ENCODE results near the gene SLC24A4.

Gene SLC24A4

DNA sequence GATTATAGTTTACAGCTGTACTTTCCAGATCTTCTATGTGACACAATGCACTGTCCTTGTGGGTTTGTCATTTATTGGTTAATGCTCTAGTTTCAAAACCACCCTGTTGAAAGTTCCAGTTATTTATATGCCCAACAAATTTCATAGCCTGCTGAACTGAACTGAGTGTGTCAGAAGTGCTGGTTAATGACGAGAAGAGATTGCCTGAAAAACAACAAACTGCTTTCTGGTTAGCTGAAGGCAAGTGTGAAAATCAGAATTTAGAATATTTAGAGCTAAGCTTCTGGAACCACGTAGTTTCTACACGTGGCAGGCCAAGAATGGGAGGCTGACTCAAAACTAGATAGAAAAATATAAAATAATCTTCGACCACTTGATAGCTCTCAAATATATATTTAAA is 171.5 kb downstream of the SLC24A4 start:
- in situ Hi-C loops (cut with MboI; ENCODE audit: low sequenced_read_pairs), result no loop called here

DNA sequence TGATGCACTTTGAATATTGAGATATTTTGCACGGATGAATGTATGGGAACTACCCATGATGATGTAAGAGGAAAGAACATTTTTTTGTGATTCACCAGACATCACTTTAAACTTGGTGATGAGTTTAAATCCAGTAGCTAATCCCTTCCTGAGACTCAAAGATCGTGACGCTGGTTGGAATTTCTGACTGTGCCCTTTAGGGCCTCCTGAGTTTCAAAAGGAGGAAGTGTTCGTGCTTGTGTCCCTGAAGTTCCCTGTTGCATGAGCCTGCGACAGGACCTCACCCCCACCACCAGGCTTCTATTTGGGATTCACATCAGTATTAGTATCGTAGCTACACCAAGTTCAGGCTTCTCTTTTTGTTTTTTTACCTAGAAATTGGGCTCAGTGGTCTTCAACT is 172.1 kb downstream of the SLC24A4 start:
- in situ Hi-C loops (cut with MboI; ENCODE audit: low sequenced_read_pairs), result no loop called here

DNA sequence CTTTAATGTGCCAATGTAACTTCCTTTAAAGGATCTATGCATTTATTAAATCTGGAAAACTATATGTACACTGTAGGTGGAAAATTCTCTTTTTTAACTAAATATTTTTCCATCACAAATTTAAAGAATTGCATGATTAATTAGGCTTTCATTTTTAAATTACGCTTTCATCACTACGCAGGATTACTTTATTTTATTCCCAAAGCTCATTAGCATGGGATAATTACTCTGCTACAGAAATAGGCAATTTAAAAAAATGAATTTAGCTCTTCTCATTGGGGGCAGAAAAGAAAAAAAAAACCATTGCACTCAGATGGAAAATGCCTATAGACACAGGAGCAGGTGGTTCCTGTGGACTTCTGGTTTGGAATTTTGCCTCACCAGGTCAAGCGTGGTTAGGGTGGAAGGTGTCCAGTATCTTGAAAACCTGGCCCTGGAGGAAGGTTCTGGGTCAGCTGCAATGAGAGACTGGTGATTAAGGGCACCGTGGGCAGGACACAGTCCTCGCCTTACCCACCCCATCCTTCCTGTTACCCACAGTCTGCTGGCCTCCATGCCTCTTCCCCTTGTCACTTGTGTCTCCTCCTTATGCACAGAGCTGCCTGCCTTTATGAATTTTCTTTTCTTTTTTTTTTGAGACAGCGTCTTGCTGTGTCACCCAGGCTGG is 173.4 kb downstream of the SLC24A4 start:
- in situ Hi-C loops (cut with MboI; ENCODE audit: low sequenced_read_pairs), result no loop called here

DNA sequence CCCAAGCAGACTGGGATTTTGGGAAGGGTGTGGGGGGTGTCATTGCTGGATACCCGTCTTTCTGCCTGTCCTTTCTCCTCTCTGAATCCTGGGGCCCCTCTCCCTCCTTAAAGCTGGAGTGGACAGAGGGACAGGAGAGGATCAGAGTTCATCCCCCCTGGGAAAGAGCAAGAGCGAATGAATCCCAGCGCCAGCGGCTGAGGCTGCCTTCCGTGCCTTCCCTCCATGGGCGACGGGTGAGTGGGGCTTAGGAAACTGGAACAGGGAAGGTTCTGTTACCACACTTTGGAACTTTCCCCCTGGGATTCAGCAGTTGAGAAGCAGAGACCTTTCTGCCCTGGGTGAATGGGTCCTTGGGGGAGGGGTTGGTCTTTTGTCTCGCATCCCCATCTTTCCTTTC is 174.4 kb downstream of the SLC24A4 start:
- in situ Hi-C loops (cut with MboI; ENCODE audit: low sequenced_read_pairs), result no loop called here

DNA sequence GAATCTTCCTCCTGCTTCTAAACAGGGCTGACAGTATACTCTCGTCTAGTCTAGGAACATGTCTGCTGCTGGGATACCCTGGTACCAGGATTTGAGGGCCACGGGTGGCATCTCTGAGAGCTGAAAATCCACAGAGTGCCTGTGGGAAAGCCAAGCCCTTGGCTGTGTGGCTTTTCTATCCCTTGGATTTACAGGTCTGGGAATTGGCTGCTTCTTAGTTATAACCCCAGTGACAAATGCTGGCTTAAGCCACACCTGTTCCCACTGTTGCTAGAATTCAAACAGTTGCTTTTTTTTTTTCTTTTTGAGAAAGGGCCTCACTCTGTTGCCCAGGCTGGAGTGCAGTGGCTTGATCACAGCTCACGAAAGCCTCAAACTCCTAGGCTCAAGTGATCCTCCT is 176.3 kb downstream of the SLC24A4 start:
- in situ Hi-C loops (cut with MboI; ENCODE audit: low sequenced_read_pairs), result no loop called here

DNA sequence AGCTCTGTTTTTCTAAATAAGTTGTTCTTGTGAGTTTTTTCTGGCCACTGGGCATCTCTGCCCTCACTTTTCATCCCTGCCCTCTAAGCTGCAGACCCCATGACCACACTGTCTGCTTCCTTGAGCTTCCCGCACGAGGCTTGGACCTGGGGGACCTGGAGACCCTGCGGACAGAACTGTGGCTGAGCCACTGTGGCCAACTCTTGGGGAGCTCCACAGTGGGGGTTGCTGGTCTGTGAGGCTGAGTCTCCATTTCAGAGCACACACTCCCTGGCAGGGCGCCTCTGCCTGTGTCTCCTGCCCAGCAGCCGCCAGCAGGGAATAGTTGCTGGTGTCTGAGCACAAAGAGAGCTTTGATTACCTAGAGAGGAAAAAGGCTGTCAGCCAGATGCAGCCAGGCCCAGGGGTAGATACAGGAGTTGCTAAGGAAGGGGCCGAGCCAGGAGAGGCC is 177.6 kb downstream of the SLC24A4 start:
- in situ Hi-C loops (cut with MboI; ENCODE audit: low sequenced_read_pairs), result no loop called here

DNA sequence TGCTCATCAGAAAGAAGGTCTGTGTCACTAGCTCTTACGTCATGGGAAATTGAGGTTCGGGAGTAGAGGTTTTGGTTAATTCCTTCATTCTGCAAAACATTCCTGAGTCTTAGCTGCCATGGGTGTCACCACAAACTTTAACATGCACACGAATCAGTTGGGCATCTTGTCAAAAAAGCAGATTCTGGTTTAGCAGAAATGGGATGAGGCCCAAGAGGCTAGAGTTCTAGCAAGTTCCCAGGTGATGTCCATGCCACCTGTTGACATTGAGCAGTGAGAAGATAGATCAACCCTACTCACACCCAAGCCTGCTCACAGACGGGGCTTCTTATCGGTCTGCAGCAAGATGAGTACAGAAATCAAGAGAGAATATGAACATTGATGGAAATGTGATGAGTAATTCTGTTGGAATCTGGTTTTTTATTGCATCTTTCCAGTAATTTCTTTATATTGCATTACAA is 179.0 kb downstream of the SLC24A4 start:
- in situ Hi-C loops (cut with MboI; ENCODE audit: low sequenced_read_pairs), result no loop called here

DNA sequence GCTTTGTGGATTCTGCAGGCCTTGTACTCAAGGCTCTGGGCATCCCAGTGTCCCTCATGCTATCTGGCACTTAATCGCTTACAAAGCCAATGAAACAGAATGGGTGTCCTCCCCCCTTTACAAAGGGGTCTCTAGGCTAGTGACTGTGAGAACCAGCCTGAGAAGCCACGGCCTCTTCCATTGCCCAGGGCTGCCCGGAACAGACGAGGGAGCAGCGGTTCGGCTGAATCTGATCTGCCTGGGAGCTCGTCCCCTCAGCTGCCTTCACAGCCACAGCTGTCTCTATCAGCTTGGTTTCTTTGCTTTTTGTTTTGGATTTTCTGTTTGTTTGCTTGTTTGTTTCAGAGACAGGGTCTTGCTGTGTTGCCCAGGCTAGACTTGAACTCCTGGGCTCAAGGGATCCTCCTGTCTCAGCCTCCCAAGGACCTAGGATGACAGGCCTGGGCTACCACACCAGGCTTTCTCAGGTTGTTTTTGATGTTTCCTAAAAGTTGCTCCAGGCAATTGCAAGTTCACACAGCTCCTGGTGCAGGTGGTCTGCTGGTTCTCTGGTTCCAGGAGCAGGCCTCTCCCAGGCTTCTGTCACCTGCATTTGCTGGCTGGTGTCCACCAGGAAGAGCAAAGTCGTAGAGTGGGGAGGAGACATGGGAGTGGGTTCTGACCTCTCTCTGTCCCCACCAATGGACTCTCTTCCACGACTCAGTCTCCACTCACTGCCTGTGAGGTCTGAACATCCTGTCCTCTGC is 179.7 kb downstream of the SLC24A4 start:
- in situ Hi-C loops (cut with MboI; ENCODE audit: low sequenced_read_pairs), result no loop called here

DNA sequence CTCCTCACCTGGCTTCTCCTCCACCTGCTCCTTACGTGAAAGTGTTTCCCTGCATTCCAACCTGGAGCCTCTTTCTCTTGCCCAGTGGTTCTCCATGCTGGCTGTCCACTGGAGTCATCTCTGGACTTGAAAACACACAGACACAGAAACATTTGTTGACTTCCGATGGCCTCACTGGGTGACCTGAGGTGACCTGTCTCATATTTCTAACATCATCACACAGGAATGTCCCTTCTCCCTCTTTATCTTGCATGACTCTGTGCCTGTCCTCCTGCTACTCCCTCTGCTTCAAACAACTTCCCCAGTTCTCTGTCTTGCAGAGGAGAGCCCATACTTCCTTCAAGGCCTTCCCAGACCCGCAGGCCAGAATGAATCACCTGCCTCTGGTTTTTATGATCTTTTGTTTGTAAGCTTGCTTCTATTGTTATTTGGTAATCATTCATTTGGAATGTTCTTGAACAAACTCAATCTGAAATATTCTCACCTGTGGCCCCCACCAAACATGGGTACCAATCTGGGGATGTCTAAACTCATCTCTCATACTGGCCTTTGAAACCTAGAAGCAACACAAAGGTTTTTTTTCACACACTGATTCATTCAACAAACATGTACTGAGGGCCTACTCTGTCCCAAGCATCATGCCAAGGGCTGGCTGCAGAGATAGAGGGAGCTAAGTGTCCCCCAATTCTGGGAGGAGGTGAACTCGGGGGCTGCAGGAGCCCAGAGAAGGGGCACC is 181.0 kb downstream of the SLC24A4 start:
- in situ Hi-C loops (cut with MboI; ENCODE audit: low sequenced_read_pairs), result no loop called here

DNA sequence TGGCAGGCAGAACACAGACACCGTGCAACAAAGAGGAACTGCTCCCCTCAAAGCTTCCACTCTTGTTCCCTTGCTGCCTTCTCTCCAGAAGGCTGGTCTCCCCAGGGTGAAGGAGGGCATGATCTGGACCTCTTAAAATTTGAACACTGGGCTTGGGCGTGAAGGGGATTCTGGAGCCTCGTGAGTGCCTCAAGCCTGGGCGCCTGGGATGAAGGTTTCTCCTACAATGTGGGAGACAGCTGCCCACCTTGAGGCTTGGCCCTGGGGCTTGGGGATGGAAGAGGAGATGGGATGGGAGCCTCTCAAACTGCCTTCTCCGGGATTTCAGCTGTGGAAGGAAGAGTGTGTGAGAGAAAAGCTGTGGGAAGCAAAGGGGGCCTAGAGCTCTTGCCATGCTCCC is 182.9 kb downstream of the SLC24A4 start:
- in situ Hi-C loops (cut with MboI; ENCODE audit: low sequenced_read_pairs), result no loop called here

DNA sequence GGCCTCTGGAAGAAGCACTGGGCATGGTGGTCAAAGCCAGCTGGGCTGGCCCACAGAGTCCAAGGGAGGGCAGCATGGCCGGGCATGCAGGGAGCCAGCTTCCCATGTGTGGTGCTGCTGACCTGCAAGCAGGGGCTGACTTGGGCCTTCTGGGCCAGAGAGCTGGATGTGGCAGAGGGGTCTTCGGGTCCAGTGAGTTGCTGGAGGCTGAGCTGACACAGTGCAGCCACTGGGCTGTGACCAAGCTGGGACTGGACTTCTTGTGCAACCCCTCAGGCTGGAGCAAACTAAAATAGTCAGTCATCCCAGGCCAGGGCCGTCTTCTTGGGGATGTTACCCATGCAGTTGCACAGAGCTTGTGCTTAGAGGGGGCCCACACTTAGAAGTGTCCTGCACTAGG is 183.3 kb downstream of the SLC24A4 start:
- in situ Hi-C loops (cut with MboI; ENCODE audit: low sequenced_read_pairs), result no loop called here

DNA sequence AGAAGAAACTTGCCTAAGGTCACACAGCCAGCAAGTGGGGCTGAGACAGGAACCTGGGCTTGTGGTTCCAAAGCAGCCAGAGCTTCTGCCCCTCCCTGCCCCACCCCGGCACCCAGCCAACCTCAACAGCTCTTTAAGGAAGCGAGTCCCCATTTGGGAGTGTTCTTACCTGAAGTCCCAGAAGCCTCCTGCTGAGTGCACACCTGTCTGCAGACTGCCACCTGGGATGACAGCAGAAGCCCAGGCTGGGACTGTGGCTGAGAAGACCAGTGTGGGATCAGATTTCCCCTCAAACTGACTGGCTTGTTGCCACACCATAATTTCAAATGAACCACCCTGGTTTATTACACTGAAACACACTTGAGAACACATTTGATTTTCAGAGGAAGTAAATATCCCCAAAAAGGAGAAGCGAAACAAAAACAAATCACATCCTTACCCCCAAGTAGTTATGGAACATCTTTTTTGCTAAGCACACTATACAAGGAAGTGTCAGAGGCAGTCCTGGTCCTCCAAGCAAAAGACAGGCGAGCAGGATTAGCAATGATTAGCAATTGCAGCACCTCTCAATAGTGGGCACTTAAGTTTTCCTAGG is 184.3 kb downstream of the SLC24A4 start:
- in situ Hi-C loops (cut with MboI; ENCODE audit: low sequenced_read_pairs), result no loop called here

DNA sequence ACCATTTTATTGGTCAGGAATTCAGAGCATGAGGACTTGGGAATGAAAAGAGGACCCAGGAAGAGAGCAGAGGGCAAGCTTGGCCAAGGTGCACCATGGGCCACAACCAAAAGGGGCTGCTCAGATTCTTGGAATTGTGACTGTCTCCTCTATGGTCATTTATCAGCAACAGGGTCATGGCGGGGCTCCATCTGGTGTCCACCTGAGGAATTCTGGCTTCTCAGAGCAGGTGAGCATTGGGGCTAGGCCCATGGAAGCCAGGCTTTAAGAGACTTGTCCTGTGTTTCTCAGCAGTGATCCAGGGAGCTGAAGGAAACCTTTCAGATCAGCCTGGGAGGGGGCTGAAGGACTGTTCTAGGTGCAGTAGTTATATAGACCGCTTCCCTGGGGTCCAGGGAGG is 188.0 kb downstream of the SLC24A4 start:
- in situ Hi-C loops (cut with MboI; ENCODE audit: low sequenced_read_pairs), result no loop called here

DNA sequence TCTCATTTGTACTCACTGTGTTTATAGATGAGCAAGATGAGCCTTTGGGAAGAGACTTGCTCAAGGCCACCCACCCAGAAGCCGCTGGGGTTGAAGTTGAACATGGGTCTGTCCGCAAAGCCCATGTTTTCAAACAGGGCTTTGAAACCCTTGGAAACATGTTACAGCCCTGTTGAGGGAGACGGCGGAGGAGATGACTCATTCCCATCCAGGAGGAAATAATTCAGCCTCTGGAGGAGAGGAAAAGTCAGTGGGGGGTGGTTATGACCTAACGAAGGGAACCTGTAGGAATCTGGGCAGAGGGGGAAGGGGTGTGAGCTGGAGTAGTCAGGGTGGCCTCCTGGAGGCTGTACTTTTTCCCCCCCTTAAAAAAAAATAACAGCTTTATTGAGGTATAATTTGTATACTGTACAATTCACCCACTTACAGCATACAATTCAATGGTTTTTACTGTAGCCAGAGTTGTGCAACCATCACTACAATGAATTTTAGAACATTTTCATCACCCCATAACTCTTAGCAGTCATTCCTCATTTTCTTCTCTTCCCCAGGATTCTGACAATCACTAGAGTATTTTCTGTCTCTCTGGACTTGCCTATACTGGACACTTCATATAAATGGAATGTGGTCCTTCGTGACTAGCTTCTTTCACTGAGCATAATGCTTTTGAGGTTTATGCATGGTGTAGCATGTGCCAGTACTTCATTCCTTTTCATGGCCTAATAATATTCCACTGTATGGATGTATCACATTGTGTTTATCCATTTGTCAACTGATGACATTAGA is 188.7 kb downstream of the SLC24A4 start:
- in situ Hi-C loops (cut with MboI; ENCODE audit: low sequenced_read_pairs), result no loop called here

DNA sequence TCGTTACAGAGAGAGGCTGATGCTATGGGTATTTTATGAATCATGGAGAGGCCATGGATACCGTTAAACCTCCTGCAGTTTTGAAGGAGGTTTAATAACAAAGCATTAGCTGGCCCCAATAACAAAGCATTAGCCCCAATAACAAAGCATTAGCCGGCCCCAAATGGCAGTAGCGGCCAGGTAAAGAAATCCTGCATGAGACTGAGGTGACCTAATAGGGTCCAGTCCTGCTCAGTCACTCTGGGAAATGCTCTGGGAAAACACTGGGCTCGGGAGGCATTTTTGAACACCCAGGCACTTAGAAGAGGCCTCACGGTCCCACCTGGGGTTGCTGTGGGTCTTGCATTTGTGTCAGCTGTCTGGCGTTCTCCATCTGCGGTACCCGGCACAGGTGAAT is 189.8 kb downstream of the SLC24A4 start:
- in situ Hi-C loops (cut with MboI; ENCODE audit: low sequenced_read_pairs), result no loop called here

DNA sequence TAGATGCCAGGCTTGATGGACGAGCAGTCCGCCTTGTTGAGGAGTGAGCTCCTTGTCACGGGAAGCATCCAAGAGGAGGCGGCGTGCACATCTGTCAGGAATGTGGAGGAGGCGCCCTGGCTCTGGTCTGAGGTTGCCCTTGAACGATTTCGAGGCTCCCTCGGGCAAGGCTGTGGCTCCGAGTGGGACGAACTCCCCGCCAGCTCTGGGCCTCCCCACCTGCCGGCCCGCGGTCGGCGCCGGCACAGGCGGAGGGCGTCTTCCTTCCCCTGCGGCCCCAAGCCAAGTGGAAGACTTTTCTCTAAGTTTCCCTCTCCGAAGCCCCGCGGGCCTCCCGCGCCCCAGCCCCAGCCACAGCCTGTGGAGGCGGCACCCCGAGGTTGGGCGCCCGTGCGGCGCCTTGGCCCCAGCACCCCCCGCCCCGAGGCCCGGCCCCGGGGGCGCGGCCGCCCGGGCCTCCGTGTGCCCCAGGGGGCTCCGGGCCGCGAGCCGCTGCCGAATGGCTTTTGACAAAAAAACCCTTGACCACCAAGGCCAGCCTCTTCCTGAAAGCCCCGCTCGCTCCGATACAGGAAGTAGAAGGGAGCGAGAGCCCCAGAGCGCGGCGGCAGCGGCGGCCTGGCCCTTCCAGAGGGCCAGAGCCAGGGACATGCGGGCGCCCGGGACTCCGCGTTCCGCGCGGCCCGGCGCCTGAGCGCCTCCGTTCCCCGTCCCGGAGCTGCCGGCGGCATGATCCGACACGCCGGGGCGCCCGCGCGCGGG is 190.4 kb downstream of the SLC24A4 start, which contains the start of gene RIN3:
TSS of gene RIN3 (plus strand) at position 578 of the 762 bp plus-strand sequence. CDS start at position 730, 152 bp downstream.
- in situ Hi-C loops (cut with MboI; ENCODE audit: low sequenced_read_pairs), result no loop called here

DNA sequence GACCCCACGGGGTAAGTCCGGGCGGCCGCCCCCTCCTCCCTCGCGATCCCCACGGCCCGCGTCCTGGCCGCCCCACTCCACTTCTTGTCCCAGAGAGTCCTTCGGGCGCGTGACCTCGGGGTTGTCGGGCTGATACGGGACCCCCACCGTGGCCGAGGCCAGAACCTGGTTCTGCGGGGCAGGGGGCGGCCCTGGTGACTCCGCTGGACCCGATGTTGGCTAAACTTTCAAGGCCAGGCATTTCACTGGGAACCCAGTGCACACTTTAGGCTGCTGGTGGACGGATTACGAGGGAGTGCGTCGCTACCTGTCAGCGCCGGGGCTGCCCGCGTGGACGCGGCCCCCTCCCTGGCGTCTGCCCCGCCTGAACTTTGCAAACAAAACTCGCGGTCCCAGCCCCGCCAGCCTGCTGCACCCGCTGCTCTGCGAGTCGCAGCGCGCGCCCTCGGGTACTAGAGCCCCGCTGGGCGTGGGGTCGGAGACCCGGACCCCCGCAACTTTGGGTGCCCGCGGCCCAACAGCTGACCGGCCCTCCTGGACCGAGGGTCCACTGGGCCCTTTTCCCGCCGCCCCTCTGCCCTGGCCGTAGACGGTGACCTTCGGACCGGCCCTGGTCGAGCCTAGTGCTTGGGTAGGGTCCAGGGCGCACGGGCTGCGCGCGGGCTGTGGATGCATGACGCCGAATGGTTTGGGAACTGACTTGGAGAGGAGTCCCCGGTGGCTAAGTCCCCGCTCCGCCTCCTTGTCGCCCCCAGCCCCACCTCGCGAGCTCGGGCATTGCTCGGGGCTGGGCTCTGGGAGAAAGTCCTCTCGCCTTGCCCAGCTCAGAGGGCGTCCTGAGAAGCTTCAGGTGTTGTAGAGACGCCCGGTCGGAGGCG is 191.2 kb downstream of the SLC24A4 start:
- in situ Hi-C loops (cut with MboI; ENCODE audit: low sequenced_read_pairs), result no loop called here

DNA sequence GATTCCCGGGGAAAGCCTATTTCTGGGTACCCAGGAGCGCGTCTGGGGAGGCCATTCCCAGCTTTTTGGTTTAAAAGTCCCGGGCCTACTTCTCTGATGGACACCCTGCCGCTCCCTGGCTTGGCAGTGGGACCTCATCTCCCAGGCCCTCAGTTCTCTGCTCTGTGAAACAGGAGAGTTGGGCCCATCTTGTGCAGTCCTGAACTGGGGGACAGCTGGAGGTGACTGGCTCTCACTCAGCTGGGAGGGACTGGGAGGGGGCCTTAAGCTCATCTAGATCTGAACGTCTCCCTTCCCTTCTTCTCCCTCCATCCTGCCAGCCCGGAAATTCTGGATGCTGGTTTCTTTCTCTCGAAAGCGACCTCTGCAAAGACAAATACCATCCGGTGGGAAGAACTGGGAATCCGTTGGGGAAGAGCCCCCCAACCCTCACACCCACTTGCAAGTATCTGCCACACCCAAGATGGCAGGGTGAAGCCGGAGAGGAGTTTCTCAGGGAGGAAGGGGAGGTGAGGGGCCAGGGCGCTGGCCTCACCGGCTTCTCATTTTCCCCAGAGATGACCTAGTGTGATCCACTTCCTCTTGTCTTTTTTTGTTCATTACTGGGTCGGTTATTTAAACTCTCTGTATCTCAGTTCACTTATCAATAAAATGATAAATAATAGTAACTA is 192.0 kb downstream of the SLC24A4 start:
- in situ Hi-C loops (cut with MboI; ENCODE audit: low sequenced_read_pairs), result no loop called here
